Sigmoid colon (tissue), 4 donors: ENCODE results near the gene SHH.

Source experiments
- CTCF ChIP-seq, 4 experiments: fragments of 450-650 bp in 3 of 4; fragments of 200-600 bp in 1 of 4; IDR thresholded peaks; one replicate each; pipeline ENCODE4 v1.5.1; 2016 to 2019; ENCODE audit warnings: antibody characterized with exemption in 4 of 4, mild to moderate bottlenecking in 3 of 4, moderate library complexity in 2 of 4
- EP300 ChIP-seq, 4 donors: sonication (generic); formaldehyde crosslinking; IDR thresholded peaks; one replicate each; pipeline ENCODE4 v1.6.1; 2017; ENCODE audit warnings: antibody characterized with exemption in 4 of 4
- POLR2A ChIP-seq, 2 donors: fragments of 450-650 bp; IDR thresholded peaks; one replicate each; pipeline ENCODE4 v1.6.1; 2016; ENCODE audit warnings: antibody characterized with exemption in 2 of 2, mild to moderate bottlenecking in 2 of 2, moderate library complexity in 2 of 2
- POLR2AphosphoS5 ChIP-seq, 4 donors: sonication (generic); formaldehyde crosslinking; IDR thresholded peaks; one replicate each; pipeline ENCODE4 v1.6.1; 2017; ENCODE audit warnings: antibody characterized with exemption in 4 of 4

- TF ChIP-seq CTCF (IDR thresholded peaks at IDR 0.05): no peak
- TF ChIP-seq EP300 (IDR thresholded peaks at IDR 0.05): no peak
- no peak for TF ChIP-seq POLR2A (IDR thresholded peaks at IDR 0.05)
- no peak for TF ChIP-seq POLR2AphosphoS5 (IDR thresholded peaks at IDR 0.05)
Measured at GRCh38 chr7:155821851-155822250, 9.6 kb upstream of the SHH start.
